Natural killer cell (primary cell): ENCODE data around the gene HDAC11. TPM values are rescaled to one million over a fixed set of nuclear protein-coding genes. Genes with fewer than 3 reads are reported as not detected.
A peak's percentile ranks its signal among the peaks of the same experiment; 100 is the strongest.

ENCODE experiments used
- ATAC-seq, 3 donors: fragments of 150-1000 bp in 2 of 3; fragments of 200-7000 bp in 1 of 3; cut with Tn5 transposase; 1 replicate in 1 of 3; 2 replicates in 2 of 3; pipeline ENCODE4 v1.10.0; 2021; ENCODE audit warnings: mild to moderate bottlenecking in 2 of 3, moderate library complexity in 2 of 3
- DNase-seq, 2 donors: peaks; one replicate each; pipeline versions ENCODE4 v3.0.0 to v3.0.0-alpha.2; 2013 to 2021; ENCODE audit warnings: mixed read lengths in 1 of 2
- H3K27ac ChIP-seq: one replicate; pipeline ENCODE4 v1.5.1; 2013; ENCODE audit warnings: mild to moderate bottlenecking, low read length
- H3K27me3 ChIP-seq: one replicate; pipeline ENCODE4 v1.6.1; 2013; ENCODE audit warnings: low read length; ENCODE audit not compliant: control insufficient read depth, insufficient read depth
- H3K36me3 ChIP-seq: one replicate; pipeline ENCODE4 v1.6.1; 2013; ENCODE audit warnings: low read length; ENCODE audit not compliant: control insufficient read depth, insufficient read depth
- H3K4me1 ChIP-seq: one replicate; pipeline ENCODE4 v1.6.1; 2013; ENCODE audit warnings: low read length; ENCODE audit not compliant: control insufficient read depth, insufficient read depth
- H3K4me3 ChIP-seq: one replicate; pipeline ENCODE4 v1.5.1; 2013; ENCODE audit warnings: low read length
- H3K9me3 ChIP-seq: one replicate; pipeline ENCODE4 v1.6.1; 2013; ENCODE audit warnings: low read length; ENCODE audit not compliant: control insufficient read depth, insufficient read depth
- H3K27ac Mint-ChIP-seq, 2 donors: one replicate each; pipeline ENCODE4 v1.8.0; 2022; ENCODE audit warnings: mild to moderate bottlenecking in 2 of 2, mixed read lengths in 2 of 2, moderate library complexity in 1 of 2
- H3K27me3 Mint-ChIP-seq, 2 donors: one replicate each; pipeline ENCODE4 v1.8.0; 2022; ENCODE audit warnings: low read depth in 2 of 2, mixed read lengths in 2 of 2
- H3K36me3 Mint-ChIP-seq: one replicate; pipeline ENCODE4 v1.8.0; 2022; ENCODE audit warnings: mixed read lengths
- H3K4me1 Mint-ChIP-seq, 2 donors: one replicate each; pipeline ENCODE4 v1.8.0; 2022; ENCODE audit warnings: mixed read lengths in 2 of 2
- H3K4me3 Mint-ChIP-seq: one replicate; pipeline ENCODE4 v1.8.0; 2022; ENCODE audit warnings: mild to moderate bottlenecking, moderate library complexity, mixed read lengths
- H3K9me3 Mint-ChIP-seq, 2 donors: one replicate each; pipeline ENCODE4 v1.8.0; 2022; ENCODE audit warnings: mixed read lengths in 2 of 2
- CTCF ChIP-seq: fragments of 200-600 bp; IDR thresholded peaks from one replicate; pipeline ENCODE4 v1.8.0; 2022; ENCODE audit warnings: antibody characterized with exemption
- WGBS: methylation state at CpG from one replicate; pipeline ENCODE4 v1.1.7; 2013; ENCODE audit warnings: missing lambda C conversion rate; ENCODE audit not compliant: insufficient coverage; 5-methylcytosine and 5-hydroxymethylcytosine counted together
- intact Hi-C: fragments of 100-400 bp; cut with micrococcal nuclease; formaldehyde crosslinking; loops from one replicate; pipeline ENCODE4 v1.14.2; 2022
- total RNA-seq, 4 donors: library from RNA; stranded (reverse); fragments of 120-200 nt in 1 of 4; gene quantifications; one replicate each; pipeline versions ENCODE4 v1.2.3 to v1.2.4, GENCODE V29; 2013 to 2022

HDAC11 gene
- total RNA-seq, 3 donors from 2014 or later (not counting 1 experiment from before 2014, with no cell fraction given) = 3.4 to 5.3 (median 3.9) TPM

- H3K36me3 Mint-ChIP-seq = no peaks in the 10 kb centered on the region
- H3K4me1 Mint-ChIP-seq = peaks cover 6 to 12% of the 10 kb centered on the region in 2 donors
- peak in 1 of 2 donors; percentile 60 for DNase-seq
- ATAC-seq = peak in 1 of 3 donors; percentile 22
- Histone ChIP-seq H3K36me3 (no peaks in the 10 kb centered on the region), H3K4me1 (peaks cover 16% of the 10 kb centered on the region), H3K27me3 (no peaks in the 10 kb centered on the region), H3K4me3 (peak overlapping the region; percentile 45), H3K9me3 (no peaks in the 10 kb centered on the region), H3K27ac (peak overlapping the region; percentile 39)
- H3K27ac Mint-ChIP-seq = peak overlapping the region; percentile 87 to 89
- peak overlapping the region; percentile 91 for H3K4me3 Mint-ChIP-seq
- no peak for TF ChIP-seq CTCF
- no peaks in the 10 kb centered on the region for H3K9me3 Mint-ChIP-seq
- intact Hi-C loops = no loop called here
- H3K27me3 Mint-ChIP-seq = no peaks in the 10 kb centered on the region
- 11% methylated on average over 6 of the region's 7 CpGs for WGBS
Measured at GRCh38 chr3:13451301-13451673, 28.8 kb upstream of the HDAC11 start.

DNA sequence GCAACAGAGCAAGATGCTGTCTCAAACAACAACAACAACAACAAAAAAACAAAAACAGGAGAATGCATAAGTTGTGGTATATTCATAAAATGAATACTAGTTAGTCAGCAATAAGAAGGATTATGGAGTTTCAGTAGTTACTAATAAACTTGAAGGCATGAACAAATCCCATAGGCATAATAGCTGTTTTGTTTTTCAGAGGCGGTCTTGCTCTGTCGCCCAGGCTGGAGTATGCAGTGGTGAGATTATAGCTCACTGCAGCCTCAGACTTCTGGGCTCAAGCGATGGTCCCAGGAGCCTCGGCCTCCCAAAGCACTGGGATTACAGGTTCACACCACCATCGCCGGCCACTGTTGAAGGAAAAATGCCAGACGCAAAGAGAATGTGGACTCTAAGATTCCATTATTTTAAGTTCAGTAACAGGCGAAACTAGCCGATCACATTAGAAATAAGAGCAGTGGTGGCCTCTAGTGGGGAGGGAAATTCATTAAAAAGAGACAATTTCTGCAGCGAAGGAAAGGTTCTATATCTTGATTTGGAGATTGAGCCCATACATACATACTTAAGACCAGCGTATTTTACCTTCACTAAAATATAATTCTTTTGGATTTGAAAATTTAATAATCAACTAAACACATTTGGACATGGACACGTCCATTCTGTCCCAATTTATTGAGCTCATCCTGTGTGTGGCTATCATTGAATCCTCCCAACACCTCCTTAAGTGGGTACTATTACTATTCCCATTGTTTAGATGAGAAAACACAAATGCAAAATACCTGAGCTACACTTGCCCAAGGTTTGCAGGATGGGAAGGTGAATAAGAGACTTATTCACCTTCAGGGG lies 27.4 kb upstream of the HDAC11 start:
- no peaks in the 10 kb centered on the region for H3K36me3 ChIP-seq
- H3K27ac Mint-ChIP-seq = peak overlapping the region; percentile 87 to 89
- H3K4me3 ChIP-seq = no peak overlapping the region
- H3K27me3 Mint-ChIP-seq = no peaks in the 10 kb centered on the region
- H3K9me3 Mint-ChIP-seq = no peaks in the 10 kb centered on the region
- H3K36me3 Mint-ChIP-seq = no peaks in the 10 kb centered on the region
- ATAC-seq (peak; percentile 25 to 40 (median 28)), DNase-seq (peak in 1 of 2 donors; percentile 79)
- TF ChIP-seq CTCF = peak; percentile 73
- H3K4me3 Mint-ChIP-seq = peak overlapping the region; percentile 91
- no peaks in the 10 kb centered on the region for H3K27me3 ChIP-seq
- H3K27ac ChIP-seq = no peak overlapping the region
- H3K4me1 Mint-ChIP-seq = peaks cover 6 to 12% of the 10 kb centered on the region in 2 donors
- intact Hi-C loops = loop anchor here (1.0 to 2.0 kb wide), 7 partner anchors 28 to 360 kb away; partner anchors contain the start of gene HDAC11
- H3K9me3 ChIP-seq = no peaks in the 10 kb centered on the region
- WGBS = 27% methylated on average over 10 of the region's 12 CpGs
- peaks cover 16% of the 10 kb centered on the region for H3K4me1 ChIP-seq

DNA sequence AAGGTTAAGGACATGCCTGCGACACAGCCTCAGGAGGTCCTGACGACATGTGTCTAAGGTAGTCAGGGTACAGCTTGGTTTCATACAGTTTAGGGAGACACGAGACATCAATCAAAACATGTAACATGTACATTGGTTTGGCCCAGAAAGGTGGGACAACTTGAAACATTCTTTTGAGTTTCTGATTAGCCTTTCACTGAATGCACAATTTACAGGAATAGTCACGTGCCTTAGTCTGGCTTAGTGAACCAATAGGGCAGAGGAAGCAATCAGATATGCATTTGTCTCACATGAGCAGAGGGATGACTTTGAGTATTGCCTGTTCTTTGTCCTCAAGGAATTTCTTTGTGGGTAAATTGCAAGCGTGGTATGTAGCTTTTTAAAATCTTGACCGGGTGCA lies 24.5 kb upstream of the HDAC11 start:
- Mint-ChIP-seq H3K27me3 (no peaks in the 10 kb centered on the region), H3K4me1 (peaks cover 6 to 12% of the 10 kb centered on the region in 2 donors), H3K9me3 (no peaks in the 10 kb centered on the region), H3K4me3 (no peak overlapping the region), H3K27ac (no peak overlapping the region), H3K36me3 (no peaks in the 10 kb centered on the region)
- Histone ChIP-seq H3K4me1 (peaks cover 16% of the 10 kb centered on the region), H3K4me3 (no peak overlapping the region), H3K9me3 (no peaks in the 10 kb centered on the region), H3K36me3 (no peaks in the 10 kb centered on the region), H3K27ac (no peak overlapping the region), H3K27me3 (no peaks in the 10 kb centered on the region)
- 89% methylated on average over 6 of the region's 6 CpGs for WGBS
- TF ChIP-seq CTCF = no peak
- intact Hi-C loops = no loop called here
- DNase-seq (no peak), ATAC-seq (no peak)
